Neural cell (in vitro differentiated cells): ENCODE data around the gene GIT2.

ENCODE experiments used
- EP300 ChIP-seq: fragments of 450-650 bp; conservative IDR thresholded peaks from 2 replicates; pipeline ENCODE4 v1.6.1; 2014; ENCODE audit warnings: antibody characterized with exemption, mild to moderate bottlenecking, moderate library complexity; ENCODE audit not compliant: poor library complexity, severe bottlenecking
- EZH2 ChIP-seq: fragments of 200-600, 300-800 bp; shearing (Covaris generic), sonication (generic); IDR thresholded peaks from 2 replicates; pipeline ENCODE4 v1.6.1; 2014; ENCODE audit warnings: antibody characterized with exemption, low read length, borderline replicate concordance, mild to moderate bottlenecking; ENCODE audit not compliant: insufficient read depth, poor library complexity, severe bottlenecking
- MXI1 ChIP-seq: fragments of 450-650 bp; conservative IDR thresholded peaks from 2 replicates; pipeline ENCODE4 v1.6.1; 2014; ENCODE audit warnings: antibody characterized with exemption, mild to moderate bottlenecking; ENCODE audit not compliant: poor library complexity, severe bottlenecking
- POLR2AphosphoS5 ChIP-seq: IDR thresholded peaks from 2 replicates; pipeline ENCODE4 v1.6.1; 2012
- RAD21 ChIP-seq: fragments of 450-650 bp; conservative IDR thresholded peaks from 2 replicates; pipeline ENCODE4 v1.6.1; 2014; ENCODE audit warnings: antibody characterized with exemption, mild to moderate bottlenecking, moderate library complexity
- REST ChIP-seq: IDR thresholded peaks from 2 replicates; pipeline ENCODE4 v1.6.1; 2012; ENCODE audit warnings: borderline replicate concordance
- SMC3 ChIP-seq: fragments of 450-650 bp; conservative IDR thresholded peaks from 2 replicates; pipeline ENCODE4 v1.6.1; 2014; ENCODE audit warnings: antibody characterized with exemption, mild to moderate bottlenecking, moderate library complexity; ENCODE audit not compliant: poor library complexity
- TF ChIP-seq, protein P1 (sequence below): fragments of 450-650 bp; IDR thresholded peaks from 2 replicates; pipeline ENCODE4 v1.5.1; 2014; ENCODE audit warnings: antibody characterized with exemption, mild to moderate bottlenecking, moderate library complexity; ENCODE audit not compliant: poor library complexity, severe bottlenecking

DNA sequence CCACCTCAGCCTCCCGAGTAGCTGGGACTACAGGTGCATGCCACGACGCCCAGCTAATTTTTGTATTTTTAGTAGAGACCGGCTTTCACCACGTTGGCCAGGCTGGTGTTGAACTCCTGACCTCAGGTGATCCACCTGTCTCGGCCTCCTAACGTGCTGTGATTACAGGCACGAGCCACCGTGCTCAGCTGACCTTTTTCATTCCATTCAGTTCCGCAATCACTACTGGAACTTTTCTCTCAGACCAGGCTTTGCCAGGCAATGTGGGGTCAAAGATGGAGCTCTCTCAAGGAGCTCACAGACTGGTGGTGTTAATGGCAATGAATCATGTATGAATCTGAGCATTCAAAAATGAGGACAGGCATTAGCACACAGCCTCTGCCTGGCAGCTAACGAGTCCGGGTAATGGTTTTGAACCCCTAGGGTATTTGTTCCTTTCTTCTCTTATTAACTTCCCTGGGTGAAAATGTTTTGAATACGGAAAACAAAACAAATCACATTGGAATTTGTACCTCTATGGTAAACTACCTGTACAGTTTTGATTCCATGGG, 105.5 kb downstream of the GIT2 start:
- TF ChIP-seq, protein P1, sequence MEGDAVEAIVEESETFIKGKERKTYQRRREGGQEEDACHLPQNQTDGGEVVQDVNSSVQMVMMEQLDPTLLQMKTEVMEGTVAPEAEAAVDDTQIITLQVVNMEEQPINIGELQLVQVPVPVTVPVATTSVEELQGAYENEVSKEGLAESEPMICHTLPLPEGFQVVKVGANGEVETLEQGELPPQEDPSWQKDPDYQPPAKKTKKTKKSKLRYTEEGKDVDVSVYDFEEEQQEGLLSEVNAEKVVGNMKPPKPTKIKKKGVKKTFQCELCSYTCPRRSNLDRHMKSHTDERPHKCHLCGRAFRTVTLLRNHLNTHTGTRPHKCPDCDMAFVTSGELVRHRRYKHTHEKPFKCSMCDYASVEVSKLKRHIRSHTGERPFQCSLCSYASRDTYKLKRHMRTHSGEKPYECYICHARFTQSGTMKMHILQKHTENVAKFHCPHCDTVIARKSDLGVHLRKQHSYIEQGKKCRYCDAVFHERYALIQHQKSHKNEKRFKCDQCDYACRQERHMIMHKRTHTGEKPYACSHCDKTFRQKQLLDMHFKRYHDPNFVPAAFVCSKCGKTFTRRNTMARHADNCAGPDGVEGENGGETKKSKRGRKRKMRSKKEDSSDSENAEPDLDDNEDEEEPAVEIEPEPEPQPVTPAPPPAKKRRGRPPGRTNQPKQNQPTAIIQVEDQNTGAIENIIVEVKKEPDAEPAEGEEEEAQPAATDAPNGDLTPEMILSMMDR: no peak
- TF ChIP-seq EP300: no peak
- TF ChIP-seq EZH2: no peak
- TF ChIP-seq MXI1: no peak
- TF ChIP-seq RAD21: no peak
- no peak for TF ChIP-seq POLR2AphosphoS5
- TF ChIP-seq REST: no peak
- TF ChIP-seq SMC3: no peak
